H1 (cell line): ENCODE results near the gene CCR3. TPM values are rescaled to one million over a fixed set of nuclear protein-coding genes. Genes with fewer than 3 reads are reported as not detected.

Experiments used
- CTCF ChIA-PET: fragments of 300-600 bp; sonication (Branson Sonifier 250); formaldehyde crosslinking; loops from one replicate; lab custom pipeline; 2021; ENCODE audit not compliant: partially characterized antibody; lab: Charles Lee
- POLR2A ChIA-PET: fragments of 300-600 bp; sonication (Branson Sonifier 250); formaldehyde crosslinking; loops from one replicate; lab custom pipeline; 2021; ENCODE audit warnings: inconsistent platforms; ENCODE audit not compliant: partially characterized antibody; lab: Charles Lee
- DNase-seq, 2 experiments: peaks; one replicate each; pipeline versions ENCODE4 v3.0.0 to v3.0.0-alpha.2; 2010 to 2022; ENCODE audit warnings: low spot score in 2 of 2, low read depth in 1 of 2, mixed read lengths in 1 of 2
- FAIRE-seq: peaks from 2 replicates; lab custom pipeline; 2011; peaks lifted over from hg19 to GRCh38; lab: Jason Lieb, UNC
- H2AFZ ChIP-seq: 2 replicates; pipeline ENCODE4 v1.8.1; 2012; ENCODE audit warnings: low read length, inconsistent platforms
- H2AK5ac ChIP-seq: 2 replicates; pipeline ENCODE4 v1.6.1; 2013; ENCODE audit warnings: low read depth, low read length
- H2BK120ac ChIP-seq: replicated peaks from 2 replicates; pipeline ENCODE3; 2013; ENCODE audit warnings: low read depth, low read length, inconsistent platforms
- H2BK12ac ChIP-seq: 2 replicates; pipeline ENCODE4 v1.6.1; 2013; ENCODE audit warnings: low read depth, low read length
- H2BK15ac ChIP-seq: 2 replicates; pipeline ENCODE4 v1.6.1; 2013; ENCODE audit warnings: low read length
- H2BK20ac ChIP-seq: 2 replicates; pipeline ENCODE4 v1.6.1; 2013; ENCODE audit warnings: low read length
- H2BK5ac ChIP-seq: 2 replicates; pipeline ENCODE4 v1.6.1; 2013; ENCODE audit warnings: low read depth, low read length
- H3K14ac ChIP-seq: 2 replicates; pipeline ENCODE4 v1.6.1; 2013; ENCODE audit warnings: inconsistent platforms; ENCODE audit not compliant: insufficient read length
- H3K18ac ChIP-seq: 2 replicates; pipeline ENCODE4 v1.6.1; 2013; ENCODE audit warnings: low read length; ENCODE audit errors: extremely low read depth
- H3K23ac ChIP-seq: 2 replicates; pipeline ENCODE4 v1.6.1; 2013; ENCODE audit warnings: inconsistent platforms; ENCODE audit not compliant: insufficient read length
- H3K23me2 ChIP-seq: 2 replicates; pipeline ENCODE4 v1.6.1; 2013; ENCODE audit warnings: low read depth, low read length
- H3K27ac ChIP-seq: 2 replicates; pipeline ENCODE4 v1.6.1; 2011; ENCODE audit warnings: low read depth, low read length, inconsistent platforms
- H3K27me3 ChIP-seq, 4 experiments: replicated peaks in 1 of 4; 1 replicate in 1 of 4; 2 replicates in 3 of 4; pipeline versions ENCODE4 v1.6.1 to v1.8.1; 2011 to 2013; ENCODE audit warnings: low read length in 3 of 4, mild to moderate bottlenecking in 3 of 4, inconsistent platforms in 2 of 4, mixed read lengths in 2 of 4, moderate library complexity in 1 of 4; ENCODE audit not compliant: control insufficient read depth in 3 of 4, insufficient read depth in 3 of 4; ENCODE audit errors: extremely low read depth in 1 of 4
- H3K36me3 ChIP-seq, 4 experiments: 2 replicates each; pipeline versions ENCODE4 v1.6.1 to v1.8.1; 2011 to 2013; ENCODE audit warnings: mild to moderate bottlenecking in 4 of 4, low read length in 3 of 4, moderate library complexity in 2 of 4, control low read depth in 1 of 4, inconsistent platforms in 1 of 4; ENCODE audit not compliant: insufficient read depth in 4 of 4, control insufficient read depth in 2 of 4
- H3K4ac ChIP-seq: replicated peaks from 2 replicates; pipeline ENCODE3; 2013; ENCODE audit warnings: low read length, low read depth, mixed read lengths, inconsistent platforms; ENCODE audit not compliant: insufficient read length
- H3K4me1 ChIP-seq, 4 experiments: replicated peaks in 1 of 4; 1 replicate in 1 of 4; 2 replicates in 3 of 4; pipeline versions ENCODE4 v1.6.1 to v1.8.1; 2011 to 2013; ENCODE audit warnings: low read length in 3 of 4, inconsistent platforms in 2 of 4, mixed read lengths in 1 of 4; ENCODE audit not compliant: insufficient read depth in 4 of 4, control insufficient read depth in 3 of 4
- H3K4me2 ChIP-seq, 2 experiments: 2 replicates each; pipeline versions ENCODE4 v1.6.1 to v1.8.1; 2011 to 2013; ENCODE audit warnings: low read depth in 2 of 2, low read length in 2 of 2, control low read depth in 1 of 2, inconsistent platforms in 1 of 2, mild to moderate bottlenecking in 1 of 2; ENCODE audit not compliant: insufficient read depth in 1 of 2
- H3K4me3 ChIP-seq, 4 experiments: fragments of 200-600, 300-600 bp in 1 of 4; sonication (generic), shearing (Covaris generic), sonication (Bioruptor Twin) in 1 of 4; 2 replicates each; pipeline versions ENCODE4 v1.5.1 to v1.8.1; 2011 to 2016; ENCODE audit warnings: low read length in 4 of 4, low read depth in 3 of 4, control low read depth in 2 of 4, inconsistent platforms in 2 of 4, mild to moderate bottlenecking in 2 of 4, mixed read lengths in 1 of 4, moderate library complexity in 1 of 4; ENCODE audit not compliant: insufficient read depth in 2 of 4; ENCODE audit errors: extremely low read depth in 1 of 4
- H3K56ac ChIP-seq: replicated peaks from 2 replicates; pipeline ENCODE3; 2013; ENCODE audit warnings: low read depth, mild to moderate bottlenecking, mixed read lengths, low read length, inconsistent platforms; ENCODE audit not compliant: insufficient read length
- H3K79me1 ChIP-seq: 2 replicates; pipeline ENCODE4 v1.6.1; 2013; ENCODE audit warnings: low read depth, low read length, control low read depth
- H3K79me2 ChIP-seq, 2 experiments: 2 replicates each; pipeline versions ENCODE4 v1.6.1 to v1.8.1; 2012 to 2013; ENCODE audit warnings: low read length in 2 of 2, mild to moderate bottlenecking in 2 of 2, inconsistent platforms in 1 of 2; ENCODE audit not compliant: insufficient read depth in 2 of 2, control insufficient read depth in 1 of 2
- H3K9ac ChIP-seq, 4 experiments: replicated peaks in 1 of 4; 1 replicate in 1 of 4; 2 replicates in 3 of 4; pipeline versions ENCODE4 v1.6.1 to v1.8.1; 2011 to 2013; ENCODE audit warnings: low read depth in 3 of 4, low read length in 3 of 4, control low read depth in 2 of 4, mild to moderate bottlenecking in 2 of 4, moderate library complexity in 2 of 4, inconsistent platforms in 1 of 4; ENCODE audit errors: extremely low read depth in 1 of 4
- H3K9me3 ChIP-seq, 2 experiments: 2 replicates each; pipeline versions ENCODE4 v1.6.1 to v1.8.1; 2012 to 2013; ENCODE audit warnings: mild to moderate bottlenecking in 2 of 2, moderate library complexity in 2 of 2, control low read depth in 1 of 2, inconsistent platforms in 1 of 2, low read depth in 1 of 2, low read length in 1 of 2, mixed read lengths in 1 of 2; ENCODE audit not compliant: insufficient read depth in 2 of 2
- H4K20me1 ChIP-seq, 2 experiments: replicated peaks in 1 of 2; 2 replicates each; pipeline versions ENCODE3 to v1.8.1; 2011 to 2013; ENCODE audit warnings: inconsistent platforms in 2 of 2, low read length in 2 of 2, mild to moderate bottlenecking in 1 of 2; ENCODE audit not compliant: insufficient read depth in 2 of 2, control insufficient read depth in 1 of 2
- H4K5ac ChIP-seq: 2 replicates; pipeline ENCODE4 v1.6.1; 2013; ENCODE audit warnings: low read length, low read depth, mixed read lengths, inconsistent platforms; ENCODE audit not compliant: insufficient read length
- H4K8ac ChIP-seq: 2 replicates; pipeline ENCODE4 v1.8.0; 2013; ENCODE audit warnings: mild to moderate bottlenecking, moderate library complexity, low read length, inconsistent platforms; ENCODE audit not compliant: insufficient read depth; ENCODE audit errors: extremely low read depth
- H4K91ac ChIP-seq: replicated peaks from 2 replicates; pipeline ENCODE3; 2013; ENCODE audit warnings: low read length, mixed read lengths, inconsistent platforms; ENCODE audit not compliant: insufficient read length
- GTF2F1 ChIP-seq: IDR thresholded peaks from 2 replicates; pipeline ENCODE4 v1.6.1; 2012; ENCODE audit warnings: low read depth, low read length, improper control_type of control experiment, borderline replicate concordance
- HDAC6 ChIP-seq: IDR thresholded peaks from one replicate; pipeline ENCODE4 v1.7.1; 2012; ENCODE audit warnings: low read depth, mild to moderate bottlenecking, inconsistent platforms, low read length, moderate library complexity
- KDM1A ChIP-seq: fragments of 200-600, 300-600 bp; sonication (generic); IDR thresholded peaks from 2 replicates; pipeline ENCODE4 v1.7.1; 2016; ENCODE audit warnings: mild to moderate bottlenecking, low read length, borderline replicate concordance
- SUZ12 ChIP-seq: fragments of 200-600 bp; sonication (generic); IDR thresholded peaks from 2 replicates; pipeline ENCODE4 v1.6.1; 2012; ENCODE audit warnings: mild to moderate bottlenecking, inconsistent platforms, low read length, moderate library complexity, mixed read lengths
- WGBS, 2 experiments: shearing (Covaris generic) in 1 of 2; methylation state at CpG; one replicate each; pipeline versions ENCODE4 v1.1.6 to v1.1.7; 2013 to 2015; ENCODE audit warnings: low lambda C conversion rate in 2 of 2, mixed read lengths in 2 of 2, inconsistent platforms in 1 of 2, low coverage in 1 of 2, missing lambda C conversion rate in 1 of 2; ENCODE audit not compliant: insufficient replicate concordance in 2 of 2, insufficient coverage in 1 of 2, insufficient read length in 1 of 2; ENCODE audit errors: extremely low coverage in 1 of 2, missing lambda C conversion rate in 1 of 2; 5-methylcytosine and 5-hydroxymethylcytosine counted together
- polyA plus RNA-seq, 7 experiments: library from polyadenylated mRNA; depleted of rRNA in 3 of 7; stranded (reverse) in 5 of 7; unstranded in 2 of 7; fragments of >200 nt in 5 of 7; fragments of 200-250 nt in 2 of 7; gene quantifications; 1 replicate in 5 of 7; 2 replicates in 1 of 7; 4 replicates in 1 of 7; pipeline versions ENCODE4 v1.2.1 to v1.2.3, GENCODE V29; 2011 to 2013; ENCODE audit warnings: missing spikeins in 2 of 7, mixed read lengths in 2 of 7
- total RNA-seq: library from RNA; stranded (reverse); fragmentation: NEBNext Ultra II Directional; extraction: Animal tissue kit (Norgen Biotek cat#: 25700); gene quantifications from 2 replicates; pipeline ENCODE4 v1.2.1, GENCODE V29; 2021
- TF ChIP-seq, protein P1 (sequence below), 3 experiments: IDR thresholded peaks; 1 replicate in 2 of 3; 2 replicates in 1 of 3; pipeline versions ENCODE4 v1.5.1 to v1.6.1; 2011; ENCODE audit warnings: low read length in 3 of 3, mild to moderate bottlenecking in 3 of 3, inconsistent platforms in 2 of 3, low read depth in 1 of 3, moderate library complexity in 1 of 3; ENCODE audit not compliant: insufficient read depth in 1 of 3; ENCODE audit errors: control extremely low read depth in 1 of 3
- TF ChIP-seq, protein P2 (sequence below): IDR thresholded peaks from 2 replicates; pipeline ENCODE4 v1.6.1; 2012; ENCODE audit warnings: low read length, inconsistent platforms
- TF ChIP-seq, protein P3 (sequence below): IDR thresholded peaks from 2 replicates; pipeline ENCODE4 v1.6.1; 2011; ENCODE audit warnings: low read length, improper control_type of control experiment

Gene CCR3
- total and polyA plus RNA-seq, 2 of the 8 experiments (the other 6 are each of a cell fraction or from before 2014, with no cell fraction given) = not detected

DNA sequence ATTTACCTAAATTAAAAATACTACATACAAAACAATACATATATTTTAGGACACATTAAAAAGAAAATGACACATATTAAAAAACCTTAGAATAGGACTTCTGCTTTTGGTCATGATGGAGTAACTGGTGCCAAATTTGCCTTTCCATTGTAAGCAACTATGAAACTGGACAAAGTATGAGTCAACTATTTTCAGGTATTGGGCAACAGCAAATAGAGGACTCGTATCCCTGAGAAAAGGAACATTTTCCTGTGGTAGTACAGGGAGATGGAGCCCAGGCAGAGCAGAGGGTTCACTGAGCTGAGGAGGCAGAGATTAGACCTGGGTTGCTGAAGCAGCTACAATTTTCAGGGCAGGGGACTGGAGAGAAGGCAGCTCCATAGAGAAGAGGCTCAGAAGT is 48.8 kb upstream of the CCR3 start:
- Histone ChIP-seq H3K36me3 (no peaks in the 10 kb centered on the region), H3K4me2 (no peak overlapping the region), H2BK20ac (no peak overlapping the region), H2BK12ac (no peak overlapping the region), H3K79me1 (no peaks in the 10 kb centered on the region), H3K4ac (no peak overlapping the region), H2BK120ac (no peak overlapping the region), H4K5ac (no peak overlapping the region), H2AFZ (no peak overlapping the region), H3K79me2 (no peaks in the 10 kb centered on the region), H3K23me2 (no peaks in the 10 kb centered on the region), H3K9ac (no peak overlapping the region), H3K56ac (no peak overlapping the region), H3K27me3 (no peaks in the 10 kb centered on the region), H3K4me3 (no peak overlapping the region), H2AK5ac (no peak overlapping the region), H3K27ac (no peak overlapping the region), H2BK5ac (no peak overlapping the region), H2BK15ac (no peak overlapping the region), H4K91ac (no peak overlapping the region), H3K9me3 (peaks cover 9 to 16% of the 10 kb centered on the region in 2 experiments; a peak in 3 of 4 replicates), H3K18ac (no peak overlapping the region)
- CTCF ChIA-PET = interaction anchor here (0.6 to 1.9 kb wide), 3 partner anchors 15 to 107 kb away, joined by 3 to 10 read pairs (median 3); partner anchors contain the start of gene CCR1
- no peak for FAIRE-seq
- 86% methylated on average over 1 of the region's 1 CpG; no CpG with 5 or more reads in 1 of the 2 experiments for WGBS, 2 experiments
- TF ChIP-seq, protein P1, sequence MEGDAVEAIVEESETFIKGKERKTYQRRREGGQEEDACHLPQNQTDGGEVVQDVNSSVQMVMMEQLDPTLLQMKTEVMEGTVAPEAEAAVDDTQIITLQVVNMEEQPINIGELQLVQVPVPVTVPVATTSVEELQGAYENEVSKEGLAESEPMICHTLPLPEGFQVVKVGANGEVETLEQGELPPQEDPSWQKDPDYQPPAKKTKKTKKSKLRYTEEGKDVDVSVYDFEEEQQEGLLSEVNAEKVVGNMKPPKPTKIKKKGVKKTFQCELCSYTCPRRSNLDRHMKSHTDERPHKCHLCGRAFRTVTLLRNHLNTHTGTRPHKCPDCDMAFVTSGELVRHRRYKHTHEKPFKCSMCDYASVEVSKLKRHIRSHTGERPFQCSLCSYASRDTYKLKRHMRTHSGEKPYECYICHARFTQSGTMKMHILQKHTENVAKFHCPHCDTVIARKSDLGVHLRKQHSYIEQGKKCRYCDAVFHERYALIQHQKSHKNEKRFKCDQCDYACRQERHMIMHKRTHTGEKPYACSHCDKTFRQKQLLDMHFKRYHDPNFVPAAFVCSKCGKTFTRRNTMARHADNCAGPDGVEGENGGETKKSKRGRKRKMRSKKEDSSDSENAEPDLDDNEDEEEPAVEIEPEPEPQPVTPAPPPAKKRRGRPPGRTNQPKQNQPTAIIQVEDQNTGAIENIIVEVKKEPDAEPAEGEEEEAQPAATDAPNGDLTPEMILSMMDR (IDR thresholded peaks at IDR 0.05; ENCODE audit: control extremely low read depth in 1 of 3, insufficient read depth in 1 of 3, low read depth in 1 of 3, low read length in 3 of 3) = no peak
- TF ChIP-seq HDAC6 = no peak
- TF ChIP-seq, protein P2, sequence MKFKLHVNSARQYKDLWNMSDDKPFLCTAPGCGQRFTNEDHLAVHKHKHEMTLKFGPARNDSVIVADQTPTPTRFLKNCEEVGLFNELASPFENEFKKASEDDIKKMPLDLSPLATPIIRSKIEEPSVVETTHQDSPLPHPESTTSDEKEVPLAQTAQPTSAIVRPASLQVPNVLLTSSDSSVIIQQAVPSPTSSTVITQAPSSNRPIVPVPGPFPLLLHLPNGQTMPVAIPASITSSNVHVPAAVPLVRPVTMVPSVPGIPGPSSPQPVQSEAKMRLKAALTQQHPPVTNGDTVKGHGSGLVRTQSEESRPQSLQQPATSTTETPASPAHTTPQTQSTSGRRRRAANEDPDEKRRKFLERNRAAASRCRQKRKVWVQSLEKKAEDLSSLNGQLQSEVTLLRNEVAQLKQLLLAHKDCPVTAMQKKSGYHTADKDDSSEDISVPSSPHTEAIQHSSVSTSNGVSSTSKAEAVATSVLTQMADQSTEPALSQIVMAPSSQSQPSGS = no peak
- TF ChIP-seq GTF2F1 = no peak
- TF ChIP-seq KDM1A = no peak
- TF ChIP-seq, protein P3, sequence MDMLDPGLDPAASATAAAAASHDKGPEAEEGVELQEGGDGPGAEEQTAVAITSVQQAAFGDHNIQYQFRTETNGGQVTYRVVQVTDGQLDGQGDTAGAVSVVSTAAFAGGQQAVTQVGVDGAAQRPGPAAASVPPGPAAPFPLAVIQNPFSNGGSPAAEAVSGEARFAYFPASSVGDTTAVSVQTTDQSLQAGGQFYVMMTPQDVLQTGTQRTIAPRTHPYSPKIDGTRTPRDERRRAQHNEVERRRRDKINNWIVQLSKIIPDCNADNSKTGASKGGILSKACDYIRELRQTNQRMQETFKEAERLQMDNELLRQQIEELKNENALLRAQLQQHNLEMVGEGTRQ = no peak
- TF ChIP-seq SUZ12 = no peak
- TF ChIP-seq, all 59 proteins: peak for 0
- H3K23ac ChIP-seq = no peak overlapping the region
- POLR2A ChIA-PET = no interaction called here
- no peak overlapping the region for H3K14ac ChIP-seq
- no peaks in the 10 kb centered on the region for H3K4me1 ChIP-seq
- H4K8ac ChIP-seq = no peak overlapping the region
- no peaks in the 10 kb centered on the region for H4K20me1 ChIP-seq
- no peak for DNase-seq
